HT-29 (cell line): ENCODE results near the gene ARRB2. TPM values are rescaled to one million over a fixed set of nuclear protein-coding genes. Genes with fewer than 3 reads are reported as not detected.
A peak's percentile ranks its signal among the peaks of the same experiment; 100 is the strongest.

Source experiments
- DNase-seq: peaks from one replicate; pipeline ENCODE4 v3.0.0-alpha.2; 2015; ENCODE audit warnings: low spot score
- total RNA-seq: library from RNA; depleted of rRNA; stranded (reverse); fragments of >200 nt; shearing (Covaris generic); gene quantifications from 2 replicates; pipeline ENCODE4 v1.2.3, GENCODE V29; 2014

ARRB2 gene
- total RNA-seq, 1 experiment from 2014 or later: 32.3 TPM

DNA sequence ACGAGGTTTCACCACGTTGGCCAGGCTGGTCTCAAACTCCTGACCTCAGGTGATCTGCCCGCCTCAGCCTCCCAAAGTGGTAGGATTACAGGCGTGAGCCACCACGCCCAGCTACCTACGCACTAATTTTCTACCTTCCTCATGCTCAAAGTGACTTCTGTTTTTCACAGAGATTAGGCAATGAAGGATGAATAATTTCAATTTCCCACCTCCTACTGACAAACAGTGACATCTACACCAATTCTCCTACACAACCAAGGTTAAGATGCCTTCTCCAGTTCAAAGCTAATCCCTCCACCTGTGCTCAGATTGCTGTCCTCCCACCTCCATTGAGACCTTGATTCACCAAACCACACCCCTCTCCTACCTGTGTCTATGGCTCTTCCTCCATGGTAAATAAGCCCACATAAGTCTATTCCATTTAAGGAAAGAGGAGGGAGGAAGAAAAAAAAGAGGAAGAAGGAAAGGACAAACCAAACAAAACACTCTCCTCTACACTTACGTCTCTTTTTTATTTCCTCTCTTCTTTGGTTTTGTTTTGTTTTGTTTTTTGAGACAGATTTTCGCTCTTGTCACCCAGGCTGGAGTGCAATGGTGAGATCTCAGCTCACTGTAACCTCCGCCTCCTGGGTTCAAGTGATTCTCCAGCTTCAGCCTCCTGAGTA is 15.3 kb downstream of the ARRB2 start:
- DNase-seq: no peak

DNA sequence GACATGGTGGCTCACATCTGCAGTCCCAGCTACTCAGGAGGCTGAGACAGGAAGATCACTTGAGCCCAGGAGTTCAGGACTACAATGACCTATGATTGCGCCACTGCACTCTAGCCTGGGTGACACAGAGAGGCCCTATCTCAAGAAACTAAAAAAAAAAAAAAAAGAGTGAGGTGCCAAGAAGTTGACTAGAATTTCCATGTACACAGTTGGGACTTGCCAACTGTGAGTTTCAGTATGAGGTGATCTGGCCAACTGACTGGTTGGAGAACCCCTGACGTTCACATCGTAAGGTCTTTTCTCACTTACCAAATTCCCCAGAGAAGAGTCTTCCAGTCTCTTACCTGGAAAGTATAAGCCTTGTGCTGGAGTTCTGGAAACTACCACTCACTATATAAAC is 17.7 kb downstream of the ARRB2 start:
- DNase-seq: no peak

DNA sequence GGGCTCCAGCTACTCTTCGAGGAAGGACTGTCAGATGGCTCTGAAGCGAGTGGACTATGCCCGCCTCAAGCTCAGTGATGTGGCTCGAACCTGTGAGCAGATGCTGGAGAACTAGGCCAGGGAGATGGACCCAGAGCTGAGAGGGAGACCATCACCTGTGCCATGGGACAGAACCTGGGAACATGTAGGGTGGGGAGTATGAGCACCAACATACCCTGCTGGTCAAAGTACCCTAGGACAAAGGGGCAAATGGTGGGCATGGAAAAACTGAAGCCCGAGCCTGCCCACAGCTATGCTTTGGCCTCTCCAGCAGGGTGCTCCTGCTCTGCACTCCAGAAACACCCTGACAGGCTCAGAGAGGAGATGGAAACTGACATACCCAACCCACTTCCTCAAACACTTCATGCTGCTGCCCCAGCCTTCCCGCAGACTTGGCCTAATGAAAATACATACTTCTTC is 22.7 kb downstream of the ARRB2 start:
- no peak for DNase-seq

DNA sequence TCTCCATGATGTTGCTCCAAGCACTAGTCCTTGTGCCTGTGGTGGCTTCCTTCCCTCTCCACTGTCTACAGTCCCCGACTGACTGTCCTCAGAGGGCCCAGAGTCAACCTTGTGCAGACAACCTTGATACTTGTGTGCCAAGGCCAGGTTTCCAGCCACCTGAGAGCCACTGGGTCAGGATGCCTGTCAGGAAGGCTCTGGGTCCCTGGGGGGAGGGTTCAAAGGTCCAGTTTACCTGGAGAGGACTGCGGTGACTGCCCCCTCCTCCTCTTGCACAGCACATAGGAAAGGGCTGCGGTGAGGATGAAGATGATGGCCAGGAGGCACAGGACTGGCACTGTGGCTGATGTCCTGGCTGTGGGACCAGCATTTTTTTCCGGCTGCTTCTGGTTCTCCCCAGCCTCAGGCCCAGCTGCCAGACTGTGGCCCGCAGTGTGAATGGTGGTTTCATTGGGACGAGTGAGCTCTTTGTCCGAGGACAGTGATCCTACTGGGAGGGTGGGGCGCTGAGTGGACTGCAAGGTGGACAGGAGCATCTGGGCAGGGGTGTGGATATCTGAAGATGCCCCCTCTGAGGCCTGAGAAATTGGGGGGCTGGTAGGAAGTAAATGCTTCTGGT is 24.5 kb downstream of the ARRB2 start:
- no peak for DNase-seq

DNA sequence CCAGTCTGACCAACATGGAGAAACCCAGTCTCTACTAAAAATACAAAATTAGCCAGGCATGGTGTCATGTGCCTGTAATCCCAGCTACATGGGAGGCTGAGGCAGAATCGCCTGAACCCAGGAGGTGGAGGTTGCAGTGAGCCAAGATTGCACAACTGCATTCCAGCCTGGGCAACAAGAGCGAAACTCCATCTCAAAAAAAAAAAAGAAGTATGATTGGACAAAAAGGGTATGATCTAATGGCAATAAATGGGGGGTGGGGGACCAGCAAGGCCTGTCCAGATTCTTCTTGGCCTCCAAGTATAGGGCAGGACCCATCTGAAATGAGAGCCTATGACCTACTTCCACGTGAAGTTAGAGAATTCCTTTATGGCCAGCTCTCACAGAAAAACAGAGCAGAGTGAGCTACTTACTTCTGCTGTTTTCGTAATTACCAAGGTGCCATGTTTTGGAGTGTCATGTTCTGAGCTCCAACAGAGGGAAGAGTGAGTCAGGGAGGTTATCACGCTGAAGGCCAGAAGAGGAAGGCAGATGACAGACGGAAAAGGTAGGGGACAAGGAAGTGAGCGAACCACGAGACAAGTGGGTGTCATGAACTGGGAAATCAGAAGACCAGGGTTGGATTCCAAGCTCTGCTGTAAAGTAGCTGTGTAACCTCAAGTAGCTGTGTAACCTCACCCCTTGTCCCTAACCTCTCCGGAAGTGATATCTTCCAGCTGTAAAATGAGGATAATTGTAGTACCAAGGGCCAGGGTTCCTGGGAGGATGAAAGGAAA is 25.6 kb downstream of the ARRB2 start:
- DNase-seq: no peak

GRCh38 chr17:4738136-4739121 is 28.0 kb downstream of the ARRB2 start:
- DNase-seq: peak; percentile 59

DNA sequence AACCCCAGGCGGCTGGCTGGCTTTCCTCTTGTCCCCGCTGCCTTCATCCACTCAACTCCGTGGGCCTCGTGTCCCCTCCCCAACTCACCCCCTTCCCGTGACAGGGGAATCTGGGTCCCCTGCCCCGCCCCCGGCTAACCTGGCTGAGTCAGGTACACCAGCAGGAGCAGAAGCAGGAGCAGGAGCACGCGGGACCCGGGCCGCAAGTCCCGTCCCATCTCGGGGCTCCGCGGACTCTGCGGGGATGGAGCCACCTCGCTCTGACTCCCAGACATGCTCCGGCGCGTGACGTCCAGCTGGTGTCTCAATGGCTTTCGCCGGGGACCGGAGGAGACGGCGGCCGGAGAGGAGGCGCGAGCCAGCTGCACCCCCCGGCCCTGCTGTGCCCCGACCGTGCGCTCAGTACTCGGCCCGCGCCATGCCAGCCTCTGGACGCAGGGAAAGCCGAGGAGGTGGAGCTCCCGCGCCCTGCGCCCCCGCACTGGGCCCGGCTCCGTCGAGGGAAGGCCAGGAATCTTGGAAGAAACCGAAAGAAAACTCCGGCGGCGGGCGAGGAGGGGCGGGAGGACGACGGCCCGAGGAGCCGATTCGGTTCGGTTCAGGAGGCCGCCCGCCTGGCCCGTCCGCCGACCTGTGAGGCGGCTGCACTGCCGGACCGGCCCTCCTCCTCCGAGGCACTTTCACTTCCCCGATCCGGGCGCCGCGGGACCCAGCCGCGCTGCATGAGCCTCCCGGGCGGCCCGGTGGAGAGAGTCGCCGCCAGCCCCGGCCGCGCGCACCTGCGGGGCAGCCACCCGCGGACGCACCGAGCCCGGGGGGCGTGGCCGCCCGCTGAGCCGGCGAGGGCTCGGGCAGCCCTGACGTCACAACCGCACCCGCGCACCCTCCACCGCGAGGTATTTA is 28.9 kb downstream of the ARRB2 start, which contains the start of the genes CXCL16 and ZMYND15:
Gene CXCL16 (minus strand): TSS at position 807 of the 903 bp plus-strand sequence. CDS start 589 bp downstream, at position 218.
Gene ZMYND15 (plus strand): TSS at position 712 of the 903 bp plus-strand sequence. CDS start 716 bp downstream, outside the sequence.
- peak; percentile 31 for DNase-seq

DNA sequence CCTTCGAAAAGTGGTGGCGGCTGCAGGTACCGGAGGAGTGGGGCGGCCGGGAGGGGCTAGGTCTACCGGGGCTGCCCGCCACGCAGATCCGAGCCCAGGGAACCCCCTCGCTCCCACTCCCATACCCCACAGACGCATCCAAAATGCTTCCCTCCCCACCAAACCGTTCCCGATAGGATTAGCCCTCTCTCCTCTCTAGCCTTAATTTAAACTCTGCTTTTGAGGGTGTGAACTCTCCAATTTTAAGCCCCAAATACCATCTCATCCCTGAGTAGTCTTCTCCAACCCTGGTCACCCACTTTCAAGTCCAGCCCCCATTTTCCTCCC is 29.6 kb downstream of the ARRB2 start:
- no peak for DNase-seq

DNA sequence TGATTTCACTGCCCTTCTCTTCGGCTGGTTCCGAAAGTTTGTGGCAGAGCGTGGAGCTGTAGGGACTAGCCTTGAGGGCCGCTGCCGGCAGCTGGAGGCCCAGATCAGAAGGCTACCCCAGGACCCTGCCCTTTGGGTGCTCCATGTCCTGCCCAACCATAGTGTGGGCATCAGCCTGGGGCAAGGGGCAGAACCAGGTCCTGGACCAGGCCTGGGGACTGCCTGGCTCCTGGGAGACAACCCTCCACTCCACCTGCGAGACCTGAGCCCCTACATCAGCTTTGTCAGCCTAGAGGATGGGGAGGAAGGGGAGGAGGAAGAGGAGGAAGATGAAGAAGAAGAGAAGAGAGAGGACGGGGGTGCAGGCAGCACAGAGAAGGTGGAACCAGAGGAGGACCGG is 30.2 kb downstream of the ARRB2 start:
- DNase-seq: no peak

DNA sequence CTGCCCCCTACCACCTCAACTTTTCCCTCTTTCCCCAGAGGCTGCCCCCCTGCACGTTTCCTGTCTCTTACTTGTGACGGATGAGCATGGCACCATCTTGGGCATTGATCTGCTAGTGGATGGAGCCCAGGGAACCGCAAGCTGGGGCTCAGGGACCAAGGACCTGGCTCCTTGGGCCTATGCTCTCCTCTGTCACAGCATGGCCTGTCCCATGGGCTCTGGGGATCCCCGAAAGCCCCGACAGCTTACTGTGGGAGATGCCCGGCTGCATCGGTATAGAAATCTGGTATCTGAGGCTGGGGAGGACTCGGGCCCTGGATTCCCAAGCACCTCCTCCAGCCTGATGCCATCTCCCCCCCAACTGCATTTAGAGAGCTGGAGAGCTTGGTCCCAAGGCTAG is 31.1 kb downstream of the ARRB2 start:
- DNase-seq: no peak

DNA sequence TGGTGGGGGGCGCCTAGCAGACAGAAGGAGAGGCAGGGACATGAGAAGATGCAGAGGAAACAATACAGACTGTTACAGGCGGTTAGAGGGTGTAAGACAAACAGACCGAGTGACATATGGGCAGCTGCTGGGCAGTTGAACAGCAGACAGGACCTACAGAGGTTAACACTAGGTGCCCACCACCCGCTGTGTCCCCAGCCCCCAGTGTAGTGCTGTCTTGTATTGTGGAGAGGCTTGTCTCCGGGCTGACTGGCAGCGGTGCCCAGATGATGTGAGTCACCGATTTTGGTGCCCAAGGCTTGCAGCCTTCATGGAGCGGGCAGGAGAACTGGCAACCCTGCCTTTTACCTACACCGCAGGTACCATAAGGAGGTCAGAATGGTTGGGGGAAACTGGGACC is 31.7 kb downstream of the ARRB2 start:
- DNase-seq: no peak

GRCh38 chr17:4742629-4743028 is 32.2 kb downstream of the ARRB2 start:
- DNase-seq: no peak

- DNase-seq: no peak
These were observed 32.8 kb downstream of the ARRB2 start for GRCh38 chr17:4743216-4743615.

DNA sequence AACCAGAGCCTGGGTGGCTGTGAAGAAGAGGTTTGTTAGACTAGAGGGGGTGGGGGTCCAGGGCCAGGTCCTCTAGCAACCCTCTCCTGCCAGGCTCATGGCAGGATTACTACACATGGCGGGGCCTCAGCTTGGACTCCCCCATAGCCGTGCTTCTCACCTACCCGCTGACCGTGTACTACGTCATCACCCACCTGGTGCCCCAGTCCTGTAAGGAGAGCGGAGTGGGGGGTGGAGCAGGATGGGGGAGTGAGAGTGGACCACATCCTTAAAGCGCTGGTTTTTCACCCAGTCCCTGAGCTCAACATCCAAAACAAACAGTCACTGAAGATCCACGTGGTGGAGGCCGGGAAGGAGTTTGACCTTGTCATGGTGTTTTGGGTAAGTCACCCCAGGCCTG is 33.5 kb downstream of the ARRB2 start:
- no peak for DNase-seq

DNA sequence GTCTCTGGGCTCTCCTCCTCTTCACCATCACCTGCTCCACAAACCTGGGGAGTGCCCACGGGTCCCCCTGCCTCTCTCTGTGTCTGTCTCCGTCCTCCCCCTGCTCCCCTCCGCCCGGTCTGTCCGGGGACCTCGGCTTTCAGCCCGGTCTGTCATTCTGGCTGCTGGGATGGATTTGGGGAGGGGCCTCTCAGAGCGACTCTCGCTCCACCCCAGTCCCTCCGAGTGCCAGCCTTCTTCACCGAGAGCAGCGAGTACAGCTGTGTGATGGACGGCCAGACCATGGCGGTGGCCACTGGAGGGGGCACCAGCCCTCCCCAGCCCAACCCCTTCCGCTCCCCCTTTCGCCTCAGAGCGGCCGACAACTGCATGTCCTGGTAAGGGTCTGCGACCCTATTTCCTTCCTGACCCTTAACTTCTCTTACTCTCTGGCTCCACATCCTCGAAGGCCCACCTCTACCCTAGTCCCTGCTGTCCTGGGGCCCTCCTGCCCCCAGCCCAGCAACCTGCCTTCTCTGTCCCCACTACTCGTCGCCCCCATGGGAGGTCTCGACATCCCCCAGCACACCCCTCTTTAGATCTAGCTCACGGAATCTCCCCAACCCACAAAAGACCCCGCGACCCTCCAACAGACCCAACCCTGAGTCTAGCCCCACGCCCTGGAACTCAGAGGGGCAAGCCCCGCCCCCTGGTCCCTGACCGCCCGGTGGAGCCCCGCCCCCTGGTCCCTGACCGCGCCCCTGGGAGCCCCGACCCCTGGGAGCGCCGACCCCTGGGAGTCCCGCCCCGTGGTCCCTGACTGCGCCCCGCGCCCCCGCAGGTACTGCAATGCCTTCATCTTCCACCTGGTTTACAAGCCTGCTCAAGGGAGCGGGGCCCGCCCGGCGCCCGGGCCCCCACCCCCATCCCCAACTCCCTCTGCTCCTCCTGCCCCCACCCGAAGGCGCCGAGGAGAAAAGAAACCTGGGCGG is 34.9 kb downstream of the ARRB2 start:
- no peak for DNase-seq

DNA sequence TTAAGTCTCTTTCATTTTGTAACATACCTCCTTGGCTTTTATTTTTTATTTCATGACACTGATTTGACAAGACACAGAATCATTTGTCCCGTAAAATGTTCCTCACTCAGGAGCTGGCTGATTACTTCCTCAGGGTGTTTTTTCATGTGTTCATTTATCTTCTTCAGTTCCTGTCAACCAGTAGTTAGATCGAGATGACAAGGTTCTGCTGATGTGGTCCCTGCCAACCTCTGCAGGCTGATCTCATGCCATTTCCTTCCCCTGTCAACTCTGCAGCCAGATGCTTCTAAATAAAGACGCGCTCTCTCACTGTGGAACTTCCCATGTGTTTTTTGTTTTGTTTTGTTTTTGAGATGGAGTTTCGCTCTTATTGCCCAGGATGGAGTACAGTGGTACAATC is 37.4 kb downstream of the ARRB2 start:
- no peak for DNase-seq

DNA sequence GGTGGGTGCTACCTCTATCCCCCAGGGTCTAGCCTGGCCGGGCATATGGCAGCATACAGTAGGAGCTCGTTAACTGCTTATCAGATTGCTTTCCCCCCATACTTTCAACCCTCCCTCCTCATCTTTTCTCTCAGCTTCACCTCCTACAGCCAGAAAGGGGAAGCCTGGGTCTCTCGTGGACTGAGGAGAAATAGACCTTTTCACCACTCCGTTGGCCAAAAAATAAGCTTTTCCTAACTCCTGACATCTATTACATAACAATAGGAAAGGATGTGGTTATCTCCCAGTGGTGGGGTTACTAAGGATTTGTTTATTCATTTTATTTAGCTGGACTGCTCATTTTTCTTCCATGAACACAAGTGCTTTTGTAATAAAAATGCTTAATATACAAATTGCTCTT is 38.3 kb downstream of the ARRB2 start:
- DNase-seq: no peak

DNA sequence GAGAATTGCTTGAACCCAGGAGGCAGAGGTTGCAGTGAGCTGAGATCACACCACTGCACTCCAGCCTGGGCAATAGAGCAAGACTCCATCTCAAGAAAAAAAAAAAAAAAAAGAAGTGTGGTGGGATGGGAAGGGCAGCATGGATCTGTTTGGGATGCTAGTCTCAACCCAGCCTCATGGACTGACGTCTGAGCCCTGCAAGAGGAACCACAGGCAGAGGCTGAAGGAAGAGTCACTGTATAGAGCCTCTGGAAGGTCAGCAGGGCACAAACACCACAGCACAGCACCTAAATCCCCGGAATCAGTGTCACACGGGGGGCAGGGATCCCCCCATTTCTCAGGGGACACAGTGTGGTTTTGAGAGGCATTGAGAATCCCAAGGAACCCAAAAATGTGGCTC is 40.2 kb downstream of the ARRB2 start:
- no peak for DNase-seq

DNA sequence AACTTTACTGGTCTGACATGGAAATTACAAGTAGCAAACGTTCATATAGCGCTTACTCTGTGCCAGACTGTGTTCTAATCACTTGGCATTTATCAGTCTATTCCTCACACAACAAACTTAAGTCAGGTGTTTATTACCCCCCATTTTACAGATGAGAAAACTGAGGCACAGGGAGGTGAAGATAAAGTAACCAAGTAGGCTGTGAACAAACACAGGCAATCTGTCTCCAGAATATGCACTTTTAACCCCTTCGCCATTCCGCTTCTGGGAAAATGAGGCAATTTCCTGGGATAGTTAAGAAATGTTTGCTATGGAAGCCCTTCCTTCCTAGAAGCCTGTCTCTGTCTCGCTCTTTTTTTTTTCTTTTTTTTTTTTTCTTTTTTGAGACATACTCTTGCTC is 41.5 kb downstream of the ARRB2 start:
- no peak for DNase-seq
